Choroid plexus epithelial cell (primary cell): ENCODE measurements around the gene ZNF274.

ENCODE experiments used
- DNase-seq: peaks from one replicate; pipeline ENCODE4 v3.0.0-alpha.2; 2010; ENCODE audit warnings: low read depth
- H3K4me3 ChIP-seq: 2 replicates; pipeline ENCODE4 v1.5.1; 2011; ENCODE audit warnings: low read depth, mild to moderate bottlenecking, control low read depth, low read length, moderate library complexity
- TF ChIP-seq, protein P1 (sequence below): conservative IDR thresholded peaks from 2 replicates; pipeline ENCODE4 v1.5.1; 2011; ENCODE audit warnings: low read depth, mild to moderate bottlenecking, control low read depth, inconsistent platforms, low read length, moderate library complexity

The ZNF274 gene

DNA sequence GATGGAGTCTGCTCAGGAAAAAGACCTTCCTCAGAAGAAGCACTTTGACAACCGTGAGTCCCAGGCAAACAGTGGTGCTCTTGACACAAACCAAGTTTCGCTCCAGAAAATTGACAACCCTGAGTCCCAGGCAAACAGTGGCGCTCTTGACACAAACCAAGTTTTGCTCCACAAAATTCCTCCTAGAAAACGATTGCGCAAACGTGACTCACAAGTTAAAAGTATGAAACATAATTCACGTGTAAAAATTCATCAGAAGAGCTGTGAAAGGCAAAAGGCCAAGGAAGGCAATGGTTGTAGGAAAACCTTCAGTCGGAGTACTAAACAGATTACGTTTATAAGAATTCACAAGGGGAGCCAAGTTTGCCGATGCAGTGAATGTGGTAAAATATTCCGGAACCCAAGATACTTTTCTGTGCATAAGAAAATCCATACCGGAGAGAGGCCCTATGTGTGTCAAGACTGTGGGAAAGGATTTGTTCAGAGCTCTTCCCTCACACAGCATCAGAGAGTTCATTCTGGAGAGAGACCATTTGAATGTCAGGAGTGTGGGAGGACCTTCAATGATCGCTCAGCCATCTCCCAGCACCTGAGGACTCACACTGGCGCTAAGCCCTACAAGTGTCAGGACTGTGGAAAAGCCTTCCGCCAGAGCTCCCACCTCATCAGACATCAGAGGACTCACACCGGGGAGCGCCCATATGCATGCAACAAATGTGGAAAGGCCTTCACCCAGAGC is 29.6 kb downstream of the ZNF274 start:
- no peak overlapping the region for H3K4me3 ChIP-seq
- no peak for DNase-seq
- TF ChIP-seq, protein P1, sequence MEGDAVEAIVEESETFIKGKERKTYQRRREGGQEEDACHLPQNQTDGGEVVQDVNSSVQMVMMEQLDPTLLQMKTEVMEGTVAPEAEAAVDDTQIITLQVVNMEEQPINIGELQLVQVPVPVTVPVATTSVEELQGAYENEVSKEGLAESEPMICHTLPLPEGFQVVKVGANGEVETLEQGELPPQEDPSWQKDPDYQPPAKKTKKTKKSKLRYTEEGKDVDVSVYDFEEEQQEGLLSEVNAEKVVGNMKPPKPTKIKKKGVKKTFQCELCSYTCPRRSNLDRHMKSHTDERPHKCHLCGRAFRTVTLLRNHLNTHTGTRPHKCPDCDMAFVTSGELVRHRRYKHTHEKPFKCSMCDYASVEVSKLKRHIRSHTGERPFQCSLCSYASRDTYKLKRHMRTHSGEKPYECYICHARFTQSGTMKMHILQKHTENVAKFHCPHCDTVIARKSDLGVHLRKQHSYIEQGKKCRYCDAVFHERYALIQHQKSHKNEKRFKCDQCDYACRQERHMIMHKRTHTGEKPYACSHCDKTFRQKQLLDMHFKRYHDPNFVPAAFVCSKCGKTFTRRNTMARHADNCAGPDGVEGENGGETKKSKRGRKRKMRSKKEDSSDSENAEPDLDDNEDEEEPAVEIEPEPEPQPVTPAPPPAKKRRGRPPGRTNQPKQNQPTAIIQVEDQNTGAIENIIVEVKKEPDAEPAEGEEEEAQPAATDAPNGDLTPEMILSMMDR: no peak

DNA sequence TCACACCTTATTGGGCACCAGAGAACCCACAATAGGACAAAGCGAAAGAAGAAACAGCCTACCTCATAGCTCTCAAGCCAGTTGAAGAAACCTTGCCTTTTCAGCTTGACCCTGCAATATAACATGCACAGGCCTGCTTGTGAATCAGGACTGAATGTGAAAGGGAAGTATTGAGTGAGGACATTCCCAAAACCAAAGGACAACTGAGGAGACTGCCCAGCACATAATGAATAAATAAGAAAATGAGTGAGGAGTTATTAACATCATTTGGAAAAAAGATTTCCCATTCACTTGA is 30.2 kb downstream of the ZNF274 start:
- TF ChIP-seq, protein P1: no peak
- no peak for DNase-seq
- H3K4me3 ChIP-seq: no peak overlapping the region

DNA sequence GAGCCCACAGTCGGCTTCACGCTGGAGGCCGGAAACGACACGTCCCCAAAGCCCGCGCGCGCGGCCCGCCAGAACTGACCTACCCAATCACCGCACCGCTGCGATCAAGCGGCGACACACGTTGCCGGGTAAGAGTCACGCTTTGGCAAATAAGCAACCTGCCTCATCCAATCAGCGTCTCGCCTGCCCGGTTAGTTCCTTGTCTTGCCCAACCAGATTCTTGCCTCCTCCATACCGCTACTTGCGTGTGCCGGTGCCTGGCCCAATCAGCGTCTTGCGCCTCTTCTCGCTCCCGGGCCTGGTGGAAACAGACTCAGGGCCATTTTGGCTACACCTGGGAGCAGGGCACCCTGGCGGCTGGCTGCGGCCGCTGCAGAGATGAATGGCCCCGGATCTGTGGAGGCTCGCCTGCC is 34.2 kb downstream of the ZNF274 start:
- TF ChIP-seq, protein P1: no peak

DNA sequence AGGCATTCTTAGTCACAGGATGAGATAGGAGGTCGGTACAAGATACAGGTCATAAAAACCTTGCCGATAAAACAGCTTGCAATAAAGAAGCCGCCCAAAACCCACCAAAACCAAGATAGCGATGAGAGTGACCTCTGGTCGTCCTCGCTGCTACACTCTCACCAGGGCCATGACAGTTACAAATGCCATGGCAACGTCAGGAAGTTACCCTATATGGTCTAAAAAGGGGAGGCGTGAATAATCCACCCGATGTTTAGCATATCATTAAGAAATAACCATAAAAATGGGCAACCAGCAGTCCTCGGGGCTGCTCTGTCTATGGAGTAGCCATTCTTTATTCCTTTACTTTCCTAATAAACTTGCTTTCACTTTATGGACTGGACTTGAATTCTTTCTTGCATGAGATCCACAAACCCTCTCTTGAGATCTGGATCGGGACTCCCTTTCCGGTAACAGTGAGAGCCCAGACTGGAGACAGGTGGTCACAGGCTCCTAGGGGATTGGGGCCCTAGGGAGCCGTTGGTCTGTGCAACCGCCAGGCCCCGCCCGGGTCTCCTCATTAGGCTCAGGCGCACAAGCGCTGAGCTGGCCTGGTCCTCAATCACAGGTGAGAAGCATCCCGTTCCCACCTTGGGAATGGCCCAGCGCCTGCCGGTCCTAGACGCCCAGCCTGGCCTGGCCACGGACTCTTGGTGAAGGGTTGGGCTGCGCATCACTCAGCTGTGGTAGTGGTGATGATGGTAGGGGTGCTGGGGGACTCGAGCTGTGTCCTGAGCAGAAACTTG is 34.9 kb downstream of the ZNF274 start:
- TF ChIP-seq, protein P1: no peak
- no peak for DNase-seq
- H3K4me3 ChIP-seq: no peak overlapping the region

More for the DNA sequence above, 34.2 kb downstream of the ZNF274 start:
- no peak overlapping the region for H3K4me3 ChIP-seq
- no peak for DNase-seq

DNA sequence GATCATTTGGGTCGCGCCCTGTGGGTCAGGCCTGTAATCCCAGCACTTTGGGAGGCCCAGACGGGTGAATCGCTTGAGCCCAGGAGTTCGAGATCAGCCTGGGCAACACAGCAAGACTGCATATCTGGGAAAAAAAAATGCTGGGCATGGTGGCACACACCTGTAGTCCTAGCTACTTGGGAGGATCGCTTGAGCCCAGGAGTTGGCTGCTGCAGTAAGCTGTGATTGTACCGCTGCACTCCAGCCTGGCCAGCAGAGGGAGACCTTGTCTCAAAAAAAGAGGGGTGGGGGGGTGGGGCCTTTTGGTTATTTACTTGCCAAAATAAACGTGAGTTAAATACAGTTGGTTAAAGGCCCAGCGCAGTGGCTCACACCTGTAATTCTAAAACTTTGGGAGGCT is 36.0 kb downstream of the ZNF274 start:
- TF ChIP-seq, protein P1: peak; percentile 24
- DNase-seq: peak; percentile 34
- H3K4me3 ChIP-seq: no peak overlapping the region

DNA sequence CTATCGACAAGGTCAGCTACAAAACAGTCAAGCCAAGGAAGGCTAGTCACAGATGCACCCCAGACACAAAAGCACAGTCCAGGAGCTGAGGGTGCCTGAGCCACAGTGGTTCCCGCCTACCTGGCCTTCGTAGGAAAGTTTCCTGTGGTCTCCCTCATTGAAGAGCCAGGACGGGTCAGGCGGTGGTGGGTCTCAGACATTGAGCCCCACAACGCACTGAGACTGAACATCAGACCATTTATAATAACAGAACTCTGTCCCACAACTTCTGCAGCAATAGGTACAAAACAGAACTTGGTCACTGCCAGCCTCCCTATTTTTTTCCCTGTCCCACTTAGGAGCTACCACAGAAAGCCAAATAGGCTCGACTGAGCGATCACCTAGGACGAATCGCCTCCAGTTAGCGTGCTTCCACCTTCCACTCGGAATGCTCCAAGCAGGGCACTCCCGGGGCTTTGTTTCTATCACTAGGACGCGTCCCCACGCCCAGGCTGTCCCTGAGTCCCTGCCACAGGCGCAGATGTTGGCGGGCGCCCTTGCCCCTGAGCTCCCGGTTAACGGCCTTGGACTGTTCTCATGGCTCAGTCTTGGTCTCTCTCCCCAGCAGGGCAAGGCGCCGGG is 45.2 kb downstream of the ZNF274 start:
- peak overlapping the region; percentile 94 for H3K4me3 ChIP-seq
- TF ChIP-seq, protein P1: no peak
- peak; percentile 26 for DNase-seq
